Fibroblast of pulmonary artery (primary cell): ENCODE results near the gene GBGT1.

Source experiments
- DNase-seq: peaks from one replicate; pipeline ENCODE4 v3.0.0-alpha.2; 2010; ENCODE audit warnings: low read depth
- H3K4me3 ChIP-seq: replicated peaks from 2 replicates; pipeline ENCODE4 v1.5.1; 2011; ENCODE audit warnings: low read depth, mild to moderate bottlenecking, control low read depth, low read length, moderate library complexity
- CTCF ChIP-seq: IDR thresholded peaks from 2 replicates; pipeline ENCODE4 v1.5.1; 2011; ENCODE audit warnings: mild to moderate bottlenecking, control low read depth, low read length, inconsistent platforms; ENCODE audit errors: missing control alignments

GBGT1 gene

GRCh38 chr9:133111808-133112662, 51.7 kb downstream of the GBGT1 start:
- TF ChIP-seq CTCF = no peak
- no peak for DNase-seq

GRCh38 chr9:133109931-133110650, 53.6 kb downstream of the GBGT1 start:
- no peak for TF ChIP-seq CTCF
- DNase-seq = no peak
- no peak overlapping the region for H3K4me3 ChIP-seq

More at GRCh38 chr9:133111808-133112662, 51.7 kb downstream of the GBGT1 start:
- no peak overlapping the region for H3K4me3 ChIP-seq

GRCh38 chr9:133108794-133109641, 54.7 kb downstream of the GBGT1 start:
- no peak overlapping the region for H3K4me3 ChIP-seq
- no peak for DNase-seq
- no peak for TF ChIP-seq CTCF

- no peak overlapping the region for H3K4me3 ChIP-seq
- TF ChIP-seq CTCF = no peak
- no peak for DNase-seq
These were observed 55.5 kb downstream of the GBGT1 start for GRCh38 chr9:133107961-133108793.

GRCh38 chr9:133107245-133107722, 56.4 kb downstream of the GBGT1 start:
- no peak for DNase-seq
- TF ChIP-seq CTCF = no peak
- H3K4me3 ChIP-seq = no peak overlapping the region

- H3K4me3 ChIP-seq = no peak overlapping the region
- no peak for TF ChIP-seq CTCF
- DNase-seq = no peak
These were observed 57.0 kb downstream of the GBGT1 start for GRCh38 chr9:133106511-133107244.
